Hepatocyte (in vitro differentiated cells): ENCODE data around the gene ATN1. TPM values are rescaled to one million over a fixed set of nuclear protein-coding genes. Genes with fewer than 3 reads are reported as not detected.
A peak's percentile ranks its signal among the peaks of the same experiment; 100 is the strongest.
"Not testable (repeated sequence)": the region's sequence is repeated elsewhere in the genome, so short reads cannot be mapped to it uniquely, and the experiment has no call there.

ENCODE experiments used
- DNase-seq: peaks from one replicate; pipeline ENCODE4 v3.0.0-alpha.2; 2016; ENCODE audit warnings: low spot score
- H2AFZ ChIP-seq: fragments of 200-600 bp; sonication (generic); 2 replicates; pipeline ENCODE4 v1.6.0; 2016; ENCODE audit warnings: antibody characterized with exemption, mild to moderate bottlenecking
- H3K27ac ChIP-seq: fragments of 200-600 bp; sonication (generic); 2 replicates; pipeline ENCODE4 v1.5.1; 2016; ENCODE audit warnings: mild to moderate bottlenecking
- H3K27me3 ChIP-seq: fragments of 200-600 bp; sonication (generic); 2 replicates; pipeline ENCODE4 v1.6.1; 2016
- H3K36me3 ChIP-seq: fragments of 200-600 bp; sonication (generic); replicated peaks from 2 replicates; pipeline ENCODE4 v1.5.1; 2016; ENCODE audit warnings: low read depth; ENCODE audit not compliant: insufficient read depth
- H3K4me1 ChIP-seq: fragments of 200-600 bp; sonication (generic); 2 replicates; pipeline ENCODE4 v1.5.1; 2016; ENCODE audit warnings: mild to moderate bottlenecking, moderate library complexity; ENCODE audit not compliant: insufficient read depth
- H3K4me2 ChIP-seq: fragments of 200-600 bp; sonication (generic); 2 replicates; pipeline ENCODE4 v1.6.0; 2016
- H3K4me3 ChIP-seq: fragments of 200-600 bp; sonication (generic); 2 replicates; pipeline ENCODE4 v1.5.1; 2016; ENCODE audit warnings: mild to moderate bottlenecking
- H3K79me2 ChIP-seq: fragments of 200-600 bp; sonication (generic); 2 replicates; pipeline ENCODE4 v1.6.0; 2017; ENCODE audit warnings: mild to moderate bottlenecking
- H3K9me2 ChIP-seq: fragments of 200-600 bp; sonication (generic); replicated peaks from 2 replicates; pipeline ENCODE4 v1.6.0; 2017; ENCODE audit warnings: mild to moderate bottlenecking; ENCODE audit not compliant: insufficient read depth
- H3K9me3 ChIP-seq: fragments of 200-600 bp; sonication (generic); 2 replicates; pipeline ENCODE4 v1.5.1; 2016; ENCODE audit warnings: low read depth, mild to moderate bottlenecking
- H4K20me1 ChIP-seq: fragments of 200-600 bp; sonication (generic); 2 replicates; pipeline ENCODE4 v1.6.0; 2016; ENCODE audit warnings: mild to moderate bottlenecking; ENCODE audit not compliant: insufficient read depth, poor library complexity, severe bottlenecking
- CTCF ChIP-seq: fragments of 200-600 bp; sonication (generic); IDR thresholded peaks from 2 replicates; pipeline ENCODE4 v1.5.1; 2016; ENCODE audit warnings: antibody characterized with exemption, mild to moderate bottlenecking; ENCODE audit not compliant: poor library complexity
- EZH2 ChIP-seq: fragments of 200-600 bp; sonication (generic); IDR thresholded peaks from 2 replicates; pipeline ENCODE4 v1.6.1; 2016; ENCODE audit warnings: antibody characterized with exemption, mild to moderate bottlenecking, borderline replicate concordance
- EZH2phosphoT487 ChIP-seq: fragments of 200-600 bp; sonication (generic); IDR thresholded peaks from one replicate; pipeline ENCODE4 v1.6.1; 2018; ENCODE audit warnings: antibody characterized with exemption, mild to moderate bottlenecking, low read depth, moderate library complexity; ENCODE audit not compliant: unreplicated experiment, severe bottlenecking
- WGBS: methylation state at CpG from one replicate; pipeline ENCODE4 v1.1.6; 2016; ENCODE audit warnings: low lambda C conversion rate; ENCODE audit errors: missing lambda C conversion rate; 5-methylcytosine and 5-hydroxymethylcytosine counted together
- polyA plus RNA-seq: library from polyadenylated mRNA; unstranded; fragments of >200 nt; fragmentation: Nextera tagmentation; extraction: Ambion mirVana; gene quantifications from 2 replicates; pipeline ENCODE4 v1.2.1, GENCODE V29; 2016
- total RNA-seq: library from RNA; depleted of rRNA; stranded (reverse); fragments of >200 nt; gene quantifications from 2 replicates; pipeline ENCODE4 v1.2.3, GENCODE V29; 2014

Gene ATN1
- total and polyA plus RNA-seq, 2 experiments from 2014 or later: 15.8 to 32.7 TPM

GRCh38 chr12:6883683-6884082 is 44.1 kb upstream of the ATN1 start:
- H2AFZ ChIP-seq: no peak overlapping the region
- no peaks in the 10 kb centered on the region for H4K20me1 ChIP-seq
- peaks cover 3% of the 10 kb centered on the region for H3K36me3 ChIP-seq
- H3K27me3 ChIP-seq: no peaks in the 10 kb centered on the region
- no peaks in the 10 kb centered on the region for H3K9me2 ChIP-seq
- H3K4me1 ChIP-seq: peaks cover 18% of the 10 kb centered on the region
- H3K4me2 ChIP-seq: no peak overlapping the region
- no peak for DNase-seq
- WGBS: 94% methylated on average over 11 of the region's 11 CpGs
- H3K79me2 ChIP-seq: no peaks in the 10 kb centered on the region
- TF ChIP-seq EZH2phosphoT487 (no peak), CTCF (no peak), EZH2 (no peak)
- H3K27ac ChIP-seq: no peak overlapping the region
- H3K9me3 ChIP-seq: no peaks in the 10 kb centered on the region
- H3K4me3 ChIP-seq: no peak overlapping the region

GRCh38 chr12:6884539-6884938 is 43.2 kb upstream of the ATN1 start:
- no peaks in the 10 kb centered on the region for H3K9me3 ChIP-seq
- no peak overlapping the region for H3K4me2 ChIP-seq
- no peak overlapping the region for H2AFZ ChIP-seq
- H3K36me3 ChIP-seq: peaks cover 3% of the 10 kb centered on the region
- peaks cover 18% of the 10 kb centered on the region for H3K4me1 ChIP-seq
- H3K4me3 ChIP-seq: no peak overlapping the region
- no peaks in the 10 kb centered on the region for H4K20me1 ChIP-seq
- no peaks in the 10 kb centered on the region for H3K9me2 ChIP-seq
- WGBS: 78% methylated on average over 22 of the region's 22 CpGs
- DNase-seq: no peak
- peak overlapping the region; percentile 93 for H3K27ac ChIP-seq
- H3K79me2 ChIP-seq: no peaks in the 10 kb centered on the region
- no peak for TF ChIP-seq EZH2
- TF ChIP-seq EZH2phosphoT487: no peak
- TF ChIP-seq CTCF: no peak
- H3K27me3 ChIP-seq: no peaks in the 10 kb centered on the region

GRCh38 chr12:6886206-6886999 is 41.4 kb upstream of the ATN1 start:
- H3K79me2 ChIP-seq, H4K20me1 ChIP-seq, H3K4me3 ChIP-seq, H3K36me3 ChIP-seq, H3K27me3 ChIP-seq, H3K9me3 ChIP-seq, H3K9me2 ChIP-seq, DNase-seq: not testable (repeated sequence)
- peaks cover 12% of the 10 kb centered on the region for H3K4me1 ChIP-seq
- peak overlapping the region; percentile 55 for H3K4me2 ChIP-seq
- H3K27ac ChIP-seq: peak overlapping the region; percentile 93
- WGBS: 32% methylated on average over 12 of the region's 15 CpGs
- peak overlapping the region; percentile 18 for H2AFZ ChIP-seq

GRCh38 chr12:6887460-6887859 is 40.3 kb upstream of the ATN1 start:
- Histone ChIP-seq H3K79me2 (peaks cover 9% of the 10 kb centered on the region), H2AFZ (peak overlapping the region; percentile 18), H4K20me1 (no peaks in the 10 kb centered on the region), H3K9me3 (no peaks in the 10 kb centered on the region), H3K27me3 (no peaks in the 10 kb centered on the region), H3K9me2 (no peaks in the 10 kb centered on the region), H3K4me1 (peaks cover 15% of the 10 kb centered on the region), H3K4me3 (no peak overlapping the region), H3K27ac (peak overlapping the region; percentile 93), H3K36me3 (peaks cover 3% of the 10 kb centered on the region), H3K4me2 (no peak overlapping the region)
- 68% methylated on average over 8 of the region's 8 CpGs for WGBS
- peak; percentile 41 for DNase-seq
- TF ChIP-seq EZH2: no peak
- TF ChIP-seq CTCF: no peak
- TF ChIP-seq EZH2phosphoT487: no peak
